Esophagus muscularis mucosa (tissue), 4 donors: Measurements from ENCODE around the gene ASB15. TPM values are rescaled to one million over a fixed set of nuclear protein-coding genes. Genes with fewer than 3 reads are reported as not detected.
A peak's percentile ranks its signal among the peaks of the same experiment; 100 is the strongest.

Source experiments
- DNase-seq: peaks from one replicate; pipeline ENCODE4 v3.0.0-alpha.2; 2017; ENCODE audit errors: extremely low spot score
- H3K27ac ChIP-seq, 4 donors: fragments of 200-600 bp; sonication (generic); replicated peaks in 1 of 4; 1 replicate in 3 of 4; 2 replicates in 1 of 4; pipeline ENCODE4 v1.5.1; 2016 to 2019; ENCODE audit warnings: mild to moderate bottlenecking in 1 of 4
- H3K27me3 ChIP-seq, 4 donors: fragments of 200-600 bp; sonication (generic); one replicate each; pipeline versions ENCODE4 v1.5.1 to v1.6.0; 2016 to 2019
- H3K36me3 ChIP-seq, 4 donors: fragments of 200-600 bp; sonication (generic); one replicate each; pipeline ENCODE4 v1.5.1; 2016 to 2019
- H3K4me1 ChIP-seq, 4 donors: fragments of 200-600 bp; sonication (generic); one replicate each; pipeline ENCODE4 v1.5.1; 2016 to 2019
- H3K4me3 ChIP-seq, 4 donors: fragments of 200-600 bp; sonication (generic); 1 replicate in 2 of 4; 2 replicates in 2 of 4; pipeline ENCODE4 v1.5.1; 2016 to 2019; ENCODE audit warnings: mild to moderate bottlenecking in 4 of 4, moderate library complexity in 1 of 4
- H3K9me3 ChIP-seq, 4 donors: fragments of 200-600 bp; sonication (generic); 1 replicate in 3 of 4; 2 replicates in 1 of 4; pipeline ENCODE4 v1.5.1; 2016 to 2019
- EP300 ChIP-seq: sonication (generic); formaldehyde crosslinking; IDR thresholded peaks from one replicate; pipeline ENCODE4 v1.6.1; 2017; ENCODE audit warnings: antibody characterized with exemption
- POLR2A ChIP-seq: fragments of 450-650 bp; IDR thresholded peaks from one replicate; pipeline ENCODE4 v1.6.1; 2017; ENCODE audit warnings: antibody characterized with exemption, moderate library complexity, mild to moderate bottlenecking, low read depth
- POLR2AphosphoS5 ChIP-seq, 2 donors: sonication (generic); formaldehyde crosslinking; IDR thresholded peaks; one replicate each; pipeline ENCODE4 v1.6.1; 2017; ENCODE audit warnings: antibody characterized with exemption in 2 of 2
- WGBS: methylation state at CpG from one replicate; pipeline ENCODE4 v1.1.5; 2018; 5-methylcytosine and 5-hydroxymethylcytosine counted together
- intact Hi-C: fragments of 100-400 bp; cut with DNase I; formaldehyde crosslinking; loops from one replicate; pipeline ENCODE4 v1.15.1; 2023
- total RNA-seq, 4 donors: library from RNA; depleted of rRNA; stranded (reverse); fragments of >200 nt; gene quantifications; one replicate each; pipeline versions ENCODE4 v1.1.0 to v1.2.1, GENCODE V29; 2016
- TF ChIP-seq, protein P1 (sequence below), 3 experiments: fragments of 200-600 bp in 2 of 3; fragments of 450-650 bp in 1 of 3; sonication (generic) in 2 of 3; IDR thresholded peaks; one replicate each; pipeline ENCODE4 v1.5.1; 2017 to 2019; ENCODE audit warnings: antibody characterized with exemption in 3 of 3, mild to moderate bottlenecking in 2 of 3, moderate library complexity in 1 of 3

The ASB15 gene
- total RNA-seq, 4 donors from 2014 or later: not detected

DNA sequence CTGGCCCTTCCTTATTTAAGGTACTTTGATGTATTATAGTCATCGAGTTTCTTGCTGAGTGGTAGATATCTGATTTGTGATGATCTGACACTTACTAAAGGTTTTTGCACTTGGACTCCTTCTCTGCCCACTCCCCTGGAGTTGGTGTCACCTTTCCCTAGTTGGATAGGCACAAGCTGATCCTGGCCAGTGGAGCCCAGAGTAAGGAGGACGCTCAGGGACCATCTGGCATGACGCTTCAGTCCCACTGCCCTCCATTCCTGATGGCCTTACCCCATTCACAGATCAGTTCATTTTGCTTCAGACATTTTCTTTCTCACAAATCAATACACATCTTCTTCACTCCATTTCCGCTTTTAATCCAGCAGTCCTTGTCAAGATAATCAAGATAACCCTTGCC, 20.1 kb downstream of the ASB15 start:
- Histone ChIP-seq H3K27ac (no peak overlapping the region), H3K9me3 (no peaks in the 10 kb centered on the region), H3K4me1 (no peaks in the 10 kb centered on the region), H3K4me3 (no peak overlapping the region), H3K36me3 (peaks cover 0 to 5% (median 0%) of the 10 kb centered on the region in 4 donors), H3K27me3 (no peaks in the 10 kb centered on the region)
- WGBS: 88% methylated on average over 4 of the region's 4 CpGs
- intact Hi-C loops: no loop called here
- TF ChIP-seq, protein P1, sequence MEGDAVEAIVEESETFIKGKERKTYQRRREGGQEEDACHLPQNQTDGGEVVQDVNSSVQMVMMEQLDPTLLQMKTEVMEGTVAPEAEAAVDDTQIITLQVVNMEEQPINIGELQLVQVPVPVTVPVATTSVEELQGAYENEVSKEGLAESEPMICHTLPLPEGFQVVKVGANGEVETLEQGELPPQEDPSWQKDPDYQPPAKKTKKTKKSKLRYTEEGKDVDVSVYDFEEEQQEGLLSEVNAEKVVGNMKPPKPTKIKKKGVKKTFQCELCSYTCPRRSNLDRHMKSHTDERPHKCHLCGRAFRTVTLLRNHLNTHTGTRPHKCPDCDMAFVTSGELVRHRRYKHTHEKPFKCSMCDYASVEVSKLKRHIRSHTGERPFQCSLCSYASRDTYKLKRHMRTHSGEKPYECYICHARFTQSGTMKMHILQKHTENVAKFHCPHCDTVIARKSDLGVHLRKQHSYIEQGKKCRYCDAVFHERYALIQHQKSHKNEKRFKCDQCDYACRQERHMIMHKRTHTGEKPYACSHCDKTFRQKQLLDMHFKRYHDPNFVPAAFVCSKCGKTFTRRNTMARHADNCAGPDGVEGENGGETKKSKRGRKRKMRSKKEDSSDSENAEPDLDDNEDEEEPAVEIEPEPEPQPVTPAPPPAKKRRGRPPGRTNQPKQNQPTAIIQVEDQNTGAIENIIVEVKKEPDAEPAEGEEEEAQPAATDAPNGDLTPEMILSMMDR (IDR thresholded peaks at IDR 0.05): no peak
- TF ChIP-seq POLR2AphosphoS5 (IDR thresholded peaks at IDR 0.05): no peak
- no peak for TF ChIP-seq EP300
- TF ChIP-seq POLR2A: no peak
- DNase-seq: no peak

DNA sequence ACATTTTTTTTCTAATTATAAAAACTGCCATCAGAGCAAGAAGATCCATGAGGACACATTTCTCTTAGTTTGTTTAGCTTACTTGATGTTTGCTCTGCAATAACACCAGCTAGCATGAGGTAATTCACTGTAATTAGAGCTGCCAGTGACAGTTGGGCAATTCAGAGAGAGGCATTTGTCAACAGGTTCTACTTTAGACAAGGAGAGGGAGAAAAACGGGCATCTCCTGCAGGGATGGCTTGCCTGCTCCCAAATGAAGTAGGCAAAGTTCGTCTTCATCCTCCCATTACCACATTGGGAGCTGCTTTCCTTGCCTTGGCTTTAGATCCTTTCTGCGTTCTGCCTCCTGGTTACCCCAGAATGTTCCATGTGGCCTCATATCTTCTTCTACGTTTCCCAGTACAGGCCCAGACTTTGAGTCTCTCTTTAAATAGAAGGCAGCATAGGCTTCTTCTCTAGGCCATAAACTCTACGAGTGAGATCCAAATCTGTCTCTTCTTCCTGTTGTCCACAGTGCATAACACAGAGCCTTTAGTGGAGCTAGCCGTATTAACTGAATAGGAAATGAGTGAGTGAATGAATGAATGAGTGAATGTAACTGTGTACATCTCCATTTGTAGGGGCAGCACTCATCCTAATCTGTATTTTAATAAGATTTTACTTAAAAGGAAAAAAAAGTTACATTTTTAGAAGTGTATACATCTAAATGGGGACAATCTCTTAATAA, 21.2 kb downstream of the ASB15 start:
- WGBS: 89% methylated on average over 6 of the region's 6 CpGs
- Histone ChIP-seq H3K27ac (no peak overlapping the region), H3K4me3 (no peak overlapping the region), H3K4me1 (no peaks in the 10 kb centered on the region), H3K27me3 (no peaks in the 10 kb centered on the region), H3K9me3 (no peaks in the 10 kb centered on the region), H3K36me3 (peaks cover 0 to 5% (median 0%) of the 10 kb centered on the region in 4 donors)
- intact Hi-C loops: no loop called here
- TF ChIP-seq POLR2A (no peak), POLR2AphosphoS5 (IDR thresholded peaks at IDR 0.05) (no peak), EP300 (no peak)
- TF ChIP-seq, protein P1 (IDR thresholded peaks at IDR 0.05): no peak
- DNase-seq: no peak

DNA sequence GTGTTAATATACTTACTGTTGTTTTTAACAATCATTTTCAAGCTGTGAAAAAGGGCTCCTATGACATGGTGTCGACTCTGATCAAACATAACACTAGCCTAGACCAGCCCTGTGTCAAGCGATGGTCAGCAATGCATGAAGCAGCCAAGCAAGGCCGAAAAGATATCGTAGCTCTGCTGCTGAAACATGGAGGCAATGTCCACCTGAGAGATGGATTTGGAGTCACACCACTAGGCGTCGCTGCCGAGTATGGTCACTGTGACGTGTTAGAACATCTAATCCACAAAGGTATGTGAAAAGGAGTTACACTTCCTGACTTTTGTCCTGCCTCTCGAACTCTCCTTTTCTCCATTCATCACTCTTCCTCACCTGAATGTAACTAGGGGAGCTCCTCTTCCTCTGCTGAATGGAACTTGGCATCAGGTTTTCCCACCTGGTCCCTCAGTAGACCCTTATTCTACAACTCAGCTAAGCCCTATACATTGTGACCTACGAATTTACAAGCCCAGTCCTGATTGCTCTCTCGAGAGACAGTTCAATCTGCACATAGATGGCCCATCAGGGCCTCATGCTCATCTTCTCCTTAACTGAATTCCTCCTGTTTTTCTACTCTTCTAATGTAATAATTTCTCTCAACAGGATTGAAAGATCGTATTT, 23.0 kb downstream of the ASB15 start:
- H3K4me3 ChIP-seq: no peak overlapping the region
- 67% methylated on average over 12 of the region's 12 CpGs for WGBS
- intact Hi-C loops: no loop called here
- H3K36me3 ChIP-seq: peaks cover 0 to 5% (median 0%) of the 10 kb centered on the region in 4 donors
- no peak for TF ChIP-seq POLR2AphosphoS5 (IDR thresholded peaks at IDR 0.05)
- TF ChIP-seq, protein P1 (IDR thresholded peaks at IDR 0.05): peak; percentile 27 to 55 (median 30)
- H3K9me3 ChIP-seq: no peaks in the 10 kb centered on the region
- H3K4me1 ChIP-seq: no peaks in the 10 kb centered on the region
- no peaks in the 10 kb centered on the region for H3K27me3 ChIP-seq
- no peak for DNase-seq
- no peak overlapping the region for H3K27ac ChIP-seq

DNA sequence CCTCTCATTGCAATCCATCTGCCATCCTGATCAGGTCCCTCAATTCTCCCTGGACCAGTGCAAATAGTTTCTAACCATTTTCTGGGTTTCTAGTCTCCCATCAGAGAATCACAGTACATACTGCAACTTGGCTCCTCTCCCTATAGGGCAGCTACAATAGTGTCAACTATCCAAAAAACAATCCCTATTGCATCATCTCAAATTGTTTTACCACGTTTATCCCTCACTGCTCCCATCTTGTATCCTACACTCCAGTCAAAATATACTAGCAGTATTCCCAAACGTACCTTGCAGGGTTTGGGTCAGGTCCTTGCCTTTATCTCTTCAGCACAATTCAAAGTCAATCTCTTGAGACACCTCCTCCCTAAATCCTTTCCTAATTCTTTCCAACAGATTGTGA, 23.6 kb downstream of the ASB15 start:
- intact Hi-C loops: no loop called here
- Histone ChIP-seq H3K27me3 (no peaks in the 10 kb centered on the region), H3K36me3 (peaks cover 0 to 5% (median 0%) of the 10 kb centered on the region in 4 donors), H3K9me3 (no peaks in the 10 kb centered on the region), H3K4me3 (no peak overlapping the region), H3K27ac (no peak overlapping the region), H3K4me1 (no peaks in the 10 kb centered on the region)
- 66% methylated on average over 2 of the region's 2 CpGs for WGBS
- TF ChIP-seq, protein P1 (IDR thresholded peaks at IDR 0.05): no peak
- no peak for DNase-seq
